Ectodermal cell (in vitro differentiated cells): Measurements from ENCODE around the gene DPH7.
A peak's percentile ranks its signal among the peaks of the same experiment; 100 is the strongest.
"Not testable (repeated sequence)": the region's sequence is repeated elsewhere in the genome, so short reads cannot be mapped to it uniquely, and the experiment has no call there.

Experiments used
- H3K27ac ChIP-seq: 2 replicates; pipeline ENCODE4 v1.7.0; 2013; ENCODE audit warnings: mild to moderate bottlenecking, low read depth, low read length; ENCODE audit not compliant: insufficient read depth, poor library complexity, severe bottlenecking
- H3K27me3 ChIP-seq: 2 replicates; pipeline ENCODE4 v1.7.0; 2013; ENCODE audit warnings: mild to moderate bottlenecking, low read length; ENCODE audit not compliant: insufficient read depth, control insufficient read depth, poor library complexity, severe bottlenecking
- H3K36me3 ChIP-seq: one replicate; pipeline ENCODE4 v1.7.0; 2013; ENCODE audit warnings: low read length; ENCODE audit not compliant: control insufficient read depth, insufficient read depth
- H3K4me1 ChIP-seq: one replicate; pipeline ENCODE4 v1.7.0; 2013; ENCODE audit warnings: low read length; ENCODE audit not compliant: control insufficient read depth, insufficient read depth
- H3K4me3 ChIP-seq: 2 replicates; pipeline ENCODE4 v1.7.0; 2013; ENCODE audit warnings: low read depth, low read length, control low read depth; ENCODE audit not compliant: insufficient read depth
- H3K9me3 ChIP-seq: 2 replicates; pipeline ENCODE4 v1.7.0; 2013; ENCODE audit warnings: mild to moderate bottlenecking, low read length, moderate library complexity; ENCODE audit not compliant: control insufficient read depth
- WGBS, 2 experiments: methylation state at CpG; one replicate each; pipeline ENCODE4 v1.1.7; 2013; ENCODE audit warnings: missing lambda C conversion rate in 2 of 2; 5-methylcytosine and 5-hydroxymethylcytosine counted together

DPH7 gene

GRCh38 chr9:137550231-137550621 is 28.5 kb downstream of the DPH7 start, which contains the start of gene PNPLA7:
Gene PNPLA7, minus strand, starts transcription at chr9:137550402. Its CDS starts 205 bp downstream, at chr9:137550197.
- Histone ChIP-seq H3K4me1 (peaks cover 7% of the 10 kb centered on the region), H3K27me3 (no peaks in the 10 kb centered on the region), H3K4me3 (peak within 1 kb of the TSS; percentile 42), H3K36me3 (peaks cover 5% of the 10 kb centered on the region), H3K9me3 (no peaks in the 10 kb centered on the region), H3K27ac (peak within 1 kb of the TSS; percentile 44)
- WGBS, 2 experiments = 10 to 12% methylated on average over 13 of the region's 13 CpGs

- H3K36me3 ChIP-seq = no peaks in the 10 kb centered on the region
- H3K4me1 ChIP-seq = peaks cover 7% of the 10 kb centered on the region
- no peaks in the 10 kb centered on the region for H3K9me3 ChIP-seq
- no peak overlapping the region for H3K4me3 ChIP-seq
- H3K27ac ChIP-seq = no peak overlapping the region
- WGBS, 2 experiments = 86 to 88% methylated on average over 23 of the region's 23 CpGs
- no peaks in the 10 kb centered on the region for H3K27me3 ChIP-seq
Observed at GRCh38 chr9:137547687-137548543, 30.8 kb downstream of the DPH7 start.

- no peak overlapping the region for H3K27ac ChIP-seq
- no peaks in the 10 kb centered on the region for H3K27me3 ChIP-seq
- H3K36me3 ChIP-seq = no peaks in the 10 kb centered on the region
- H3K4me3 ChIP-seq = no peak overlapping the region
- peaks cover 6% of the 10 kb centered on the region for H3K4me1 ChIP-seq
- WGBS, 2 experiments = 89% methylated on average over 9 of the region's 10 CpGs
- no peaks in the 10 kb centered on the region for H3K9me3 ChIP-seq
Observed at GRCh38 chr9:137545123-137545522, 33.6 kb downstream of the DPH7 start.

- 90% methylated on average over 12 of the region's 12 CpGs for WGBS, 2 experiments
- Histone ChIP-seq H3K4me3 (no peak overlapping the region), H3K27ac (no peak overlapping the region)
Observed at GRCh38 chr9:137544176-137544760, 34.5 kb downstream of the DPH7 start.

GRCh38 chr9:137543237-137543963 is 35.3 kb downstream of the DPH7 start:
- no peak overlapping the region for H3K4me3 ChIP-seq
- no peaks in the 10 kb centered on the region for H3K27me3 ChIP-seq
- H3K27ac ChIP-seq = no peak overlapping the region
- no peaks in the 10 kb centered on the region for H3K9me3 ChIP-seq
- H3K36me3 ChIP-seq = no peaks in the 10 kb centered on the region
- no peaks in the 10 kb centered on the region for H3K4me1 ChIP-seq
- 94% methylated on average over 25 of the region's 25 CpGs for WGBS, 2 experiments

More at GRCh38 chr9:137544176-137544760, 34.5 kb downstream of the DPH7 start:
- no peaks in the 10 kb centered on the region for H3K36me3 ChIP-seq
- no peaks in the 10 kb centered on the region for H3K4me1 ChIP-seq
- H3K9me3 ChIP-seq = no peaks in the 10 kb centered on the region
- H3K27me3 ChIP-seq = no peaks in the 10 kb centered on the region

- Histone ChIP-seq H3K36me3 (no peaks in the 10 kb centered on the region), H3K27me3 (no peaks in the 10 kb centered on the region), H3K4me1 (no peaks in the 10 kb centered on the region), H3K4me3 (no peak overlapping the region), H3K27ac (no peak overlapping the region), H3K9me3 (no peaks in the 10 kb centered on the region)
- 90 to 91% methylated on average over 20 of the region's 20 CpGs for WGBS, 2 experiments
Observed at GRCh38 chr9:137542486-137542885, 36.2 kb downstream of the DPH7 start.

- H3K27me3 ChIP-seq = no peaks in the 10 kb centered on the region
- WGBS, 2 experiments = 95 to 97% methylated on average over 18 of the region's 18 CpGs
- H3K36me3 ChIP-seq = no peaks in the 10 kb centered on the region
- H3K4me3 ChIP-seq = no peak overlapping the region
- H3K9me3 ChIP-seq = no peaks in the 10 kb centered on the region
- H3K27ac ChIP-seq = no peak overlapping the region
- H3K4me1 ChIP-seq = no peaks in the 10 kb centered on the region
Observed at GRCh38 chr9:137540536-137540935, 38.2 kb downstream of the DPH7 start.

- H3K27me3 ChIP-seq = no peaks in the 10 kb centered on the region
- 96 to 97% methylated on average over 16 of the region's 16 CpGs for WGBS, 2 experiments
- H3K4me3 ChIP-seq = no peak overlapping the region
- H3K36me3 ChIP-seq = no peaks in the 10 kb centered on the region
- H3K9me3 ChIP-seq = no peaks in the 10 kb centered on the region
- no peak overlapping the region for H3K27ac ChIP-seq
- no peaks in the 10 kb centered on the region for H3K4me1 ChIP-seq
Observed at GRCh38 chr9:137538058-137538457, 40.7 kb downstream of the DPH7 start.

- not testable (repeated sequence) for H3K36me3 ChIP-seq, H3K9me3 ChIP-seq, H3K4me1 ChIP-seq, H3K4me3 ChIP-seq, H3K27me3 ChIP-seq, H3K27ac ChIP-seq
- 94 to 95% methylated on average over 16 of the region's 16 CpGs for WGBS, 2 experiments
Observed at GRCh38 chr9:137536594-137537131, 42.1 kb downstream of the DPH7 start.

- H3K9me3 ChIP-seq = no peaks in the 10 kb centered on the region
- no peaks in the 10 kb centered on the region for H3K36me3 ChIP-seq
- H3K27ac ChIP-seq = no peak overlapping the region
- H3K4me3 ChIP-seq = no peak overlapping the region
- H3K27me3 ChIP-seq = no peaks in the 10 kb centered on the region
- no peaks in the 10 kb centered on the region for H3K4me1 ChIP-seq
Observed at GRCh38 chr9:137535120-137535428, 43.7 kb downstream of the DPH7 start.
